Spleen (tissue), 11 donors: ENCODE data around the gene ACSS3. TPM values are rescaled to one million over a fixed set of nuclear protein-coding genes. Genes with fewer than 3 reads are reported as not detected.

Experiments used
- DNase-seq: peaks from one replicate; pipeline ENCODE4 v3.0.0-alpha.2; 2020
- H3K27ac ChIP-seq, 8 donors: fragments of 200-600 bp; sonication (generic) in 7 of 8; 1 replicate in 4 of 8; 2 replicates in 4 of 8; pipeline versions ENCODE4 v1.5.0 to v1.8.0; 2016 to 2021; ENCODE audit warnings: inconsistent platforms in 4 of 8, mild to moderate bottlenecking in 4 of 8, moderate library complexity in 1 of 8
- H3K27me3 ChIP-seq, 7 donors: fragments of 200-600 bp; sonication (generic) in 6 of 7; replicated peaks in 1 of 7; 1 replicate in 4 of 7; 2 replicates in 3 of 7; pipeline versions ENCODE4 v1.5.0 to v1.8.0; 2016 to 2021; ENCODE audit warnings: inconsistent platforms in 3 of 7, mild to moderate bottlenecking in 1 of 7
- H3K36me3 ChIP-seq, 6 donors: fragments of 200-600 bp; sonication (generic) in 5 of 6; 1 replicate in 4 of 6; 2 replicates in 2 of 6; pipeline versions ENCODE4 v1.5.0 to v1.8.0; 2016 to 2021; ENCODE audit warnings: inconsistent platforms in 2 of 6
- H3K4me1 ChIP-seq, 6 donors: fragments of 200-600 bp; sonication (generic) in 5 of 6; 1 replicate in 3 of 6; 2 replicates in 3 of 6; pipeline versions ENCODE4 v1.5.0 to v1.8.0; 2016 to 2021; ENCODE audit warnings: inconsistent platforms in 3 of 6
- H3K4me3 ChIP-seq, 8 donors: fragments of 200-600 bp; sonication (generic) in 7 of 8; 1 replicate in 4 of 8; 2 replicates in 4 of 8; pipeline versions ENCODE4 v1.5.0 to v1.8.0; 2016 to 2021; ENCODE audit warnings: inconsistent platforms in 4 of 8, mild to moderate bottlenecking in 4 of 8, moderate library complexity in 2 of 8
- H3K9me3 ChIP-seq, 8 donors: fragments of 200-600 bp; sonication (generic) in 7 of 8; 1 replicate in 4 of 8; 2 replicates in 4 of 8; pipeline versions ENCODE4 v1.5.0 to v1.8.0; 2016 to 2021; ENCODE audit warnings: inconsistent platforms in 4 of 8
- CTCF ChIP-seq, 11 experiments: fragments of 200-600 bp in 7 of 11; fragments of 450-650 bp in 4 of 11; sonication (generic) in 4 of 11; IDR thresholded peaks in 8 of 11; conservative IDR thresholded peaks in 3 of 11; 1 replicate in 7 of 11; 2 replicates in 4 of 11; pipeline versions ENCODE4 v1.4.0 to v1.8.0; 2016 to 2021; ENCODE audit warnings: antibody characterized with exemption in 11 of 11, inconsistent platforms in 4 of 11, mild to moderate bottlenecking in 1 of 11
- POLR2A ChIP-seq, 3 donors: fragments of 450-650 bp; IDR thresholded peaks; one replicate each; pipeline ENCODE4 v1.5.1; 2017; ENCODE audit warnings: antibody characterized with exemption in 3 of 3, mild to moderate bottlenecking in 1 of 3
- POLR2AphosphoS5 ChIP-seq, 3 donors: sonication (generic); formaldehyde crosslinking; IDR thresholded peaks; one replicate each; pipeline ENCODE4 v1.5.1; 2017; ENCODE audit warnings: antibody characterized with exemption in 3 of 3
- WGBS, 5 donors: extraction: QIAGEN DNeasy Blood & Tissue Kit in 3 of 5; methylation state at CpG; one replicate each; pipeline versions ENCODE4 v1.1.5 to v1.1.7; 2013 to 2018; 5-methylcytosine and 5-hydroxymethylcytosine counted together
- intact Hi-C: fragments of 100-400 bp; cut with DNase I; formaldehyde crosslinking; loops from one replicate; pipeline ENCODE4 v1.15.0; 2023; ENCODE audit warnings: low total_unique reads
- polyA plus RNA-seq, 3 donors: library from polyadenylated mRNA; stranded (reverse); fragments of 200-250 nt; gene quantifications; one replicate each; pipeline ENCODE4 v1.2.1, GENCODE V29; 2013
- total RNA-seq, 7 donors: library from RNA; depleted of rRNA in 3 of 7; stranded (reverse); fragments of >200 nt in 3 of 7; fragmentation: NEBNext Ultra II Directional in 4 of 7; extraction: Animal tissue kit (Norgen Biotek cat#: 25700) in 4 of 7; gene quantifications; one replicate each; pipeline versions ENCODE4 v1.1.0 to v1.2.1, GENCODE V29; 2016 to 2021
- donor health status: healthy with polysubstance abuse.
- donor health status: DM: no; HTN: no; CAD: no; lungs with moderate emphysema.
- donor health status: DM: no; HTN: no; CAD: no.
- donor health status: Bipolar disorder and iron deficiency.
- donor health status: healthy.
- donor health status: DM: no; HTN: no; CAD: no.
- donor health status: DM: yes; HTN: yes; CAD: no.

The ACSS3 gene
- total and polyA plus RNA-seq, 10 donors = 1.1 to 12.3 (median 7.0) TPM

GRCh38 chr12:81125691-81126090 is 47.8 kb downstream of the ACSS3 start:
- TF ChIP-seq CTCF (IDR thresholded peaks at IDR 0.05 in 8 of 11, conservative IDR thresholded peaks at IDR 0.05 in 3 of 11) = no peak
- no peak for TF ChIP-seq POLR2AphosphoS5 (IDR thresholded peaks at IDR 0.05)
- TF ChIP-seq POLR2A (IDR thresholded peaks at IDR 0.05) = no peak
- H3K4me1 ChIP-seq = no peaks in the 10 kb centered on the region
- no peaks in the 10 kb centered on the region for H3K27me3 ChIP-seq
- intact Hi-C loops = no loop called here
- no peak for DNase-seq
- peaks cover 0 to 8% (median 0%) of the 10 kb centered on the region in 8 donors for H3K9me3 ChIP-seq
- H3K4me3 ChIP-seq = no peak overlapping the region
- H3K27ac ChIP-seq = no peak overlapping the region
- H3K36me3 ChIP-seq = no peaks in the 10 kb centered on the region
- WGBS, 5 donors = 85 to 92% (median 87%) methylated on average over 8 of the region's 8 CpGs

- intact Hi-C loops = no loop called here
- H3K4me1 ChIP-seq = no peaks in the 10 kb centered on the region
- no peak for DNase-seq
- H3K36me3 ChIP-seq = no peaks in the 10 kb centered on the region
- H3K27me3 ChIP-seq = no peaks in the 10 kb centered on the region
- no peak overlapping the region for H3K27ac ChIP-seq
- 11 to 18% (median 12%) methylated on average over 2 of the region's 2 CpGs for WGBS, 5 donors
- no peak overlapping the region for H3K4me3 ChIP-seq
- peaks cover 0 to 3% (median 0%) of the 10 kb centered on the region in 8 donors for H3K9me3 ChIP-seq
- peak in 7 of 11 experiments; percentile 35 to 56 (median 45) for TF ChIP-seq CTCF (IDR thresholded peaks at IDR 0.05 in 8 of 11, conservative IDR thresholded peaks at IDR 0.05 in 3 of 11)
- no peak for TF ChIP-seq POLR2A (IDR thresholded peaks at IDR 0.05)
- TF ChIP-seq POLR2AphosphoS5 (IDR thresholded peaks at IDR 0.05) = no peak
These were observed 51.2 kb downstream of the ACSS3 start for GRCh38 chr12:81128930-81129554.

- TF ChIP-seq CTCF (IDR thresholded peaks at IDR 0.05 in 8 of 11, conservative IDR thresholded peaks at IDR 0.05 in 3 of 11) = no peak
- TF ChIP-seq POLR2A (IDR thresholded peaks at IDR 0.05) = no peak
- TF ChIP-seq POLR2AphosphoS5 (IDR thresholded peaks at IDR 0.05) = no peak
- intact Hi-C loops = no loop called here
- DNase-seq = no peak
These were observed 58.6 kb downstream of the ACSS3 start for GRCh38 chr12:81136519-81136918.

GRCh38 chr12:81137801-81138200 is 59.9 kb downstream of the ACSS3 start:
- WGBS, 5 donors = 45 to 70% (median 66%) methylated on average over 2 of the region's 2 CpGs
- no peak overlapping the region for H3K4me3 ChIP-seq
- intact Hi-C loops = no loop called here

More at GRCh38 chr12:81136519-81136918, 58.6 kb downstream of the ACSS3 start:
- H3K4me1 ChIP-seq = no peaks in the 10 kb centered on the region
- H3K4me3 ChIP-seq = no peak overlapping the region
- no peaks in the 10 kb centered on the region for H3K36me3 ChIP-seq
- no peaks in the 10 kb centered on the region for H3K27me3 ChIP-seq
- H3K9me3 ChIP-seq = peaks cover 0 to 2% (median 0%) of the 10 kb centered on the region in 8 donors
- no peak overlapping the region for H3K27ac ChIP-seq

More at GRCh38 chr12:81137801-81138200, 59.9 kb downstream of the ACSS3 start:
- no peak for TF ChIP-seq POLR2A (IDR thresholded peaks at IDR 0.05)
- TF ChIP-seq POLR2AphosphoS5 (IDR thresholded peaks at IDR 0.05) = no peak
- no peak for TF ChIP-seq CTCF (IDR thresholded peaks at IDR 0.05 in 8 of 11, conservative IDR thresholded peaks at IDR 0.05 in 3 of 11)
- Histone ChIP-seq H3K36me3 (no peaks in the 10 kb centered on the region), H3K27ac (no peak overlapping the region), H3K9me3 (no peaks in the 10 kb centered on the region), H3K27me3 (no peaks in the 10 kb centered on the region), H3K4me1 (no peaks in the 10 kb centered on the region)
- DNase-seq = no peak
